SH-SY5Y (cell line): ENCODE data around the gene BICRA.
A peak's percentile ranks its signal among the peaks of the same experiment; 100 is the strongest.

Experiments
- GATA2 ChIP-seq: IDR thresholded peaks from 2 replicates; pipeline ENCODE4 v1.6.1; 2011; ENCODE audit warnings: mild to moderate bottlenecking, low read depth, low read length
- GATA3 ChIP-seq: IDR thresholded peaks from 2 replicates; pipeline ENCODE4 v1.6.1; 2011; ENCODE audit warnings: low read depth, mild to moderate bottlenecking, low read length, moderate library complexity

The BICRA gene

DNA sequence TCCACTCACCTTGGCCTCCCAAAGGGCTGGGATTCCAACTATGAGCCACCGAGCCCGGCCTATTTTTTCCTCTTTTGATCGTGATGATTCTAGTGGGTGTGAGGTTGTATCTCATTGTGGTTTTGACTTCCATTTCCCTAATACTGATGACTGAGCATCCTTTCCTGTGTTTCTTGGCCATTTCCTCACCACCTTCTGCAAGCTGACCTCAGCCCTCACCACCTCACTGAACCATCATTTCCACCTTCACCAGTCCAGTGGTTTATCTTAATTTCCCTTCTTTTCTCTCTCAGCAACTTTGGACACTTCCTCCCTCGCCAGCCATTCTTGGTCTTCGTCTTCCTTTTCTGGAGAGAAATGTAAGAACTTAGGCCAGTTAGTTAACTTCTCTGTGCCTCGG, 13.0 kb upstream of the BICRA start:
- TF ChIP-seq GATA2 (no peak), GATA3 (no peak)

DNA sequence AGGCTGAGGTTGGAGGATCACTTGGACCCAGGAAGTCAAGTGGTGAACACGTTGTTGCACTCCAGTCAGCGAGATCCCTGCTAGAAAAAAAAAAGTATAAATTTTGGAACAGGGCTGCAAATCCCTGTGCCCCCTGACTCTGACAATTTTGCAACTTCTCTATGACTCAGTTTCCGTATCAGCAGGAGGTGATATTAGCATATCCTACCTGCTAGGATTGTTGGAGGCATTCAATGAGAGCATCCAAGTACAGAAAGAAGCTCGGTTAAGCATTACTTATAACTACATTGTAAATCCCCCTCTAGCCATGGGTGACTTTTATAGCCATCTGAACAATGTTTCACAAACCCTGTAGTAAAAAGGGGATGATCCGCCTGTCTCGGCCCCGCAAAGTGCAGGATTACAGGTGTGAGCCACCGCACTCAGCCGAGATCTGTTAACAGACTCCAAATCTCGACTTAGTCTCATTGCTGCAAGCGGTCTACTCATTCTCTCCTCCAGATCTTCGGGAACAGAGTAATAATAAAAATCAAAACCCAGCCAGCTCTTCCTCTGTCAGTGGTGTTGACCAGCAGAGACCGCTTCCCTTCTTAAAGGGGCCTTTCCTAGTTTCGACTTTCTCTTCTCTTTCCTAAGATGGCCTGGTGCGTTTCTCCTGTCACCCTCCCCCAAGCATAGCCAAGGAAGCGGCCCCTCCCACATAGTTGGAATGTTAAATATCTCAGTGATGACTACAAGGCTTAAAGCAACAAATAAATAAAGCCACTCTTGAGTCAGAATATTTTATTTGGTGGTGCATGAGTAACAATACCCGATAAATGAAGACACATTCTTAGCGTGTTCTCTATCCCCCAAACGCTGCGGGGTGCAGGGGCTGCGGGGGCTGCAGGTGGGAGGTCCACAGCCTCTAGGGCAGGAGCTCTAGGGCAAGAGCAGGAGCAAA, 10.3 kb upstream of the BICRA start:
- TF ChIP-seq GATA3, result no peak
- TF ChIP-seq GATA2, result no peak

DNA sequence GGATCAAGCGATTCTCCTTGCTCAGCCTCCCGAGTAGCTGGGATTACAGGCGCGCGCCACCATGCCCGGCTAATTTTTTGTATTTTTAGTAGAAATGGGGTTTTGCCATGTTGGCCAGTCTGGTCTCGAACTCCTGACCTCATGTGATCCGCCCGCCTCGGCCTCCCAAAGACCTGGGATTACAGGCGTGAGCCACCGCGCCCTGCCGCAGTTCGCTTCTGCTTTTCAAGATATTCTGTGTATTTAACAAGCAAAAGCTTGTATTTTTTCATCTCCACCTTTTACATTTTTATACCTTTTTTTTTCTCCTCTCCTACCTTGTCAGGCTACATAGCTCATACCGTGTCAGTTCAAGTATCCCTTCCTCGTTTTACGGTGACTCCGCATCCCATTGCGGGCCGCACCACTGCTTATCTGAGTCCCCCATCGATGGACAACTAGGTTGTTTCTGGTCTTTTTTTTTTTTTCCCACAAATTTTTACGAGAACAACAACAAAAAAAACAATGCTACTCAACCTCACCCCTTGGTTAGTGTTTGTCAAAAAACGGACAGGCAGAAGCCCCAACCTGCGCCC, 9.2 kb upstream of the BICRA start:
- peak; percentile 88 for TF ChIP-seq GATA2

DNA sequence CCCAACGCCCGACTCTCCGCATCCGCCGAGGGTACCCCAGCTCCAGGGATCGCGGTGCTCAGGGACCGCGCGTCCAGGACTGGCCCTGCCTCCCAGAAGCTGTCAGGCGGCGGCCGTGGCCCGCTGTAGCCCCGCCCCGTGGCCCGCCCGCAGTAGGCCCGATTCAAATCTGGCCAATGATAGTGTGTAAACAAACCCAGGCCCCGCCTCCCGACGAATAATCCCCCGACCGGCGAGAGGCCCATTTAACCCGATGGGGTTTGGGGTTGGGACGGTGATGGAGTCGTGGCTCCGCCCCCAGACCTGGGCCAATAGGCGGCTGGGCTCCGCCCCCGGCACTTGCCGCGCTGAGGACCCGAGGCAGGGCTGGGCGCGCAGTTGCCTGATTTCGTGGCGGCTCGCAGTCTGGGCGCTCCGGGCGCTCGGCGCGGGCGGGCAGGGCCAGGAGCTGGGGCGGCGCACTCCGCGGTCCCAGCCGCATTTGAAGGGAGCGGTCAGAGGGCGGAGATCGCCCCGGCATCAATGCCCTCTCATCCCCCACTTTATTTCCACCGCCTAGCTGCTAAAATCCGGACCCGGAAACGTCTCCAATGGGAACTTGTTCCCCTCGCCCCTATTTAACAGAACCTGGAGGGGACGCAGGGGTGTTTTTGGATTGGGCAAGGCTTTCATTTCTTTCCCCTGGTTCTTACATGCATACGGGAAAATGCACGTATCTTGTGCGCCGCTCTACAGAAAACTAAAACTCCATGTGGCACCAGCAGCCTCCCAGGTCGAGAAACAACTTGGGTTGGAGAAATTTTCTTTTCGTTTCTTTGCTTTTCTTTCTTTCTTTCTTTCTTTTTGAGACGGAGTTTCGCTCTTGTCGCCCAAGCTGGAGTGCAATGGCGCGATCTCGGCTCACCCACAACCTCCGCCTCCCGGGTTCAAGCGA, 8.4 kb upstream of the BICRA start:
- no peak; the same call in 1 of the 2 replicates for TF ChIP-seq GATA2
- TF ChIP-seq GATA3, result no peak

DNA sequence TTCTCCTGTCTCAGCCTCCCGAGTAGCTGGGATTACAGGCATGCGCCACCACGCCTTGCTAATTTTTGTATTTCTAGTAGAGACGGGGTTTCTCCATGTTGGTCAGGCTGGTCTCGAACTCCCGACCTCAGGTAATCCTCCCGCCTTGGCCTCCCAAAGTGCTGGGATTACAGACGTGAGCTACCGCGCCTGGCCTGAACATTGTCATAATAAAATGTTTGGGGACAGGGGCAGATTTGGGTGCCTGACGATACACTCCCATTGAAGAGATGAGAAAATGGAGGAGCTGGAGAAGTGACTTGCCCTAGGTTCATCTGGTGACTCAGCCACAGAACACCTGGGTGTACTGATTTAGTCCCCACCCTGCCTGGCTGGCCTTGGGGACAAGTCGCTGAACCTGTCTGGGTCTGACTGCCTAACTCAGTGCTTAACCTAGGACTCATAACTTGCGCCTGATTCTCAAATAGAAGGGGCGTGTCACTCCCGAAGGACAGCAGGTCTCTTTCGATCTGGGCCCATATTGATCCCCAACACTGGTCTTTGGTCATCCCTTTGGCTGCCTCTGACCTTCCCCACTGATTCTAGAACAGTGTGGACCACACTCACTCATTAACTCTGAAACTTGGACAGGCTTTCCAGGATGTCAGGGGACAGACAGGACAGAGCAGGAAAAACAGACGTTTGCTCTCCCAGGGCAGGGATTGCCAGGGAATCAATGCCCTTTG, 7.6 kb upstream of the BICRA start:
- TF ChIP-seq GATA2, result no peak
- TF ChIP-seq GATA3, result no peak

DNA sequence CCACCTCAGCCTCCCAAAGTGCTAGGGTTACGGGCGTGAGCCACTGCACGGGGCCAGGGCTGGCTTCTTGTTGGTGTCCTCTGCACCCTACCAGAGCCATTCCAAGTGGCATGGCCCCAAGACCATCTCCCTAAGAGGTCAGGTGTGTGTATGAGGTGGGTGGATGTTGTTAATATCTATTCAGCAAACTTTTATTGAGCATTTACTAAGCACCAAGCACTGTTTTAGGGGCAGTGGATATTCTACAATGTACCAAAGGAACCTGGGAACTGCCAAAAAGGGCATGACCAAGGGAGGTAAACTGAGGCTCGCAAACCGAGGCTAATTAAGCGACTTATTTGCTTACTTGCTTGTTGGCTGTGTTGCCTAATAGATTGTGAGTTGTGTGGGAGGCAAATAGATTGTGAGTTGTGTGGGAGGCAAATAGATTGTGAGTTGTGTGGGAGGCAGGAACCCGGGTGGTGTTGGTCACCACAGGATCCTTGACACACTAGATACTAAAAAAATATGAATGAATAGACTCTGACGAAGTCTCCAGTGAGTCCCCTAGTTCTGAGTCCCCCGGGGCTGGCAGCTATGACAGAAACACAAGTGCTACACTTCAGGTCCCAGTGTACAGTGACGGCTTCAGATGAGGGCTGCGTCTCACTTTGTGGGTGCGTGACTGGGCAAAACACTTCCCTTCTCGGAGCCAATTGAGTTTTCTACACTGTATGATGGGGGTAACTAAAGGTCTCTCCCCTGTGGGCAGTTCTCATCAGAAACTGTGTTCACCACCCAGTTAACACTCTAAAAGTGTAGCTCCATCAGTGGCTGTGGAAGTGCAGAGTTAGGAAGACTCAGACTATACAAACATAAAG, 5.0 kb upstream of the BICRA start:
- TF ChIP-seq GATA3, result no peak
- TF ChIP-seq GATA2, result no peak

DNA sequence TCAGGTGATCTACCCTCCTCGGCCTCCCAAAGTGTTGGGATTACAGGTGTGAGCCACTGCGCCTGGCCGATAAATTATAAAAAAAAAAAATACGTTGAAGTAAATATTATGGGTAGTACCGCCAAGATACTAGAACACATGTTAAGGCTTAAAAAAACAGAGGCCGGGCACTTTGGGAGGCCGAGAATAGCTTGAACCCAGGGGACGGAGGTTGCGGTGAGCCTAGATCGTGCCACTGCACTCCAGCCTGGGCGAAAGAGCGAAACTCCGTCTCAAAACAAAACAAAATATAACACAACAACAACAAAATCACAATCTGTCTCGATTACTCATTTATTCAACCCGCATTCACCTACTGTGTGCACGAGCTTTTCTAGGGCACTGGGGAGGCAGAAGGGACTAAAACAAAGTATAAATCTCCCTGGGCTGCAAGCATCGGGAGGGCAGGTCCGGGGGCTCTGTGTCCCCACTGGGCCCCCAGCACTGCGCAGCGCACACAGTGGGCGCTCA, 1.3 kb upstream of the BICRA start:
- TF ChIP-seq GATA3 (no peak), GATA2 (no peak)

DNA sequence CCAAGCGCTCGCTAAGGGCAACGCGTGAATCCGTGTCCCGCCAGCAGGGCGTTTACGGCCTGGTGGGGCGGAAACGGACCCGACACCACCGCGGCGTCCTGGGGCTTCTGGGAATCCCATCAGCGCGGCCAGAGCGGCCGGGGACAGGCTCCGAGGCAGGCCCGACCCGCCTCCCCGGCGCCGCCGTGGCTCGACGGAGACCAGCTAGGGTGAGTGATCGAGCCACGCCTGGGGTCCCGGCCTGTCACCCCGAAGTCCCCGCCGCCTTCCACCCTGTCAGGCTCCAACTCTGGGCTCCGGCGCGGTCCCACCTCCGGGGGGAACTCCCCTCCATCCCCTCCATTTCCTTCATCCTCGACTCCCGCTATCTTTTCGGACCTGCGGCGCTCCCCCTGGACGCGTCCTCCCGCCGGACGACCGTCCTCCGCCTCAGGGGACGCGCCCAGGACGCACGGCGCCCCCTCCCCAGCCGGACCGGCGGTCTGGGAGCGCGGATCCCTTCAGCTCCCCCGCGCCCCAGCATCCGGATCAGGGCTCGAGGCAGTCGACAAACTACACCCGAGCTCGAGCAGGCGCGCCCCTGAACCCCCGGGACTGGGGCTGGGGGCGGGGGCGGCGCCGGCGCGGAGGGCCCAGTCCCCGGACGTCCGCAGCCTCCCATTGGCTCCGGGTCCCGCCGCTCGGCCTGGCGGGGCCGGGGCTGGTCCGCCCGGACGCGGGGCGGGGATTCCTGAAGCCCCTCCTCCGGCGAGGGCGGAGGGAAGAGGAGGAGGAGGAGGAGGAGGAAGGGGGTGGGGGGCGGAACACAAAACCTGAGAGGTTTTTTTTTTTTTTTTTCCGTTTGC, 638 bp upstream of the BICRA start:
- TF ChIP-seq GATA3, result no peak
- TF ChIP-seq GATA2, result no peak

DNA sequence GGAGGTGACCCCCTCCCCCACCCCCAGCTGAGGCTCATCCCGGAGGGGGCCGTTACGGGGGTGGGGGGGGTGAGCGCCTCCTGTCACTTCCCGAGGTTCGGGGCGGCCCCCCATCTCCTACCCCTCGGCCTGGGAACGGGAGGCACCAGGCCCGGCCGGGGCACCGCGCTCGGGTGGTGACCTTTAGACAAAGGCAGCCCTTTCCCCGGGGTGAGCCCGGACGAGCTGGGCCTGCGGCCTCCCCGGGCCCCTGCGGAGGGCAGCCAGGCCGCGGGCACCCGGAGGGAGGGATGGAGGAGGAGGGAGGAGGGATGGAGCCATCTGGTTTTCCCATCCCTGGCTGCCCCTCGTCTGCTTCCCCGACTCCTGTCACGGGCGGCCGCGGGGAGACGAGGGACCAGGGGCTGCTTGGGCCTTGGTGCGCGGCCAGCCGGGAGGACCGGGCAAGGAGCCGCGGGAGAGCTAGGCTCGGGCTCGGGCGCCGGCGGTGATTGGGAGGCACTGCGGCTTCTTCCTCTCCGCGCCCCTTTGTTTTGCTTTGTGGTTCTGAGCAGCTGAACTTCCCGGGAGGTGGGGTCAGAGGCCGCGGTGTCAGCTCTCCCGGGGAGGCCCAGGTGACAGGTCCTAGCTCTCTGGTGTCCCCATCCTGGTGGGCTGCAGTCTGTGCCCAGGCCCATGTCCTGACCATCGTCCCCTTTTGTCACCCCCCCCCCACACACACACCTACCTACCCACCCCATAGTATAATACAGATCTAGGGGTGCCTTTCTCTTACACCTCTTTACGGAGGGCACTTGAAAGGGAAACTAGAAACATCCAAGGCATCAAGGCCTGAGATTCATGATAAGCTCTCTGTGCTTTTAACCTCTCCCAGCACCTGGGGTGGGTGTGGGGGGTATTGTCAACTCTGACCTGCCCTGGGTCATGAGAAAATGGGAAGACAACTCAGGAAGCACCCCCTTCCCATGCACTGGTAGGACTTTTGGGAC, 1.3 kb downstream of the BICRA start:
- TF ChIP-seq GATA3, result no peak
- no peak for TF ChIP-seq GATA2

DNA sequence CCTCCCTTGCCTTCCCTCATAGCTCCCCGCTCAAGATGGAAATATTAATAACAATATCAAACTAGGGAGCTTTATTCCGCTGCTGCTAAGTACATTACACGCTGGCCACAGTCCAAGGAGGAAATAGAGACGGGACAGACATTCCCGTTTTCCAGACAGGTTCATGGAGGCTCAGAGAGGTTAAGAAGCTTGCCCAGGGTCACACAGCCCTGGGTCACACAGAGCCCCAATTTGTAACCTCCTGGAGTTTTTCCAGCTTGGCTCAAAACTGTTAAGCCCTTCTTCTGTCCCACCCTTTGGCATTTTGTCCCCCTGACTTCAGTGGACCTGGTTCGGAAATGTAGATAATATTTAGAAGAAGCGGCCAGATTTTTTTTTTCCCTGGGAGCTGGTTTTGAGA, 2.0 kb downstream of the BICRA start:
- TF ChIP-seq GATA3 (no peak), GATA2 (no peak)
